Activated naive CD8-positive, alpha-beta T cell treated with anti-CD3 and anti-CD28 coated beads for 36 hours (primary cell): ENCODE measurements around the gene UMOD. TPM values are rescaled to one million over a fixed set of nuclear protein-coding genes. Genes with fewer than 3 reads are reported as not detected.
"Not testable (repeated sequence)": the region's sequence is repeated elsewhere in the genome, so short reads cannot be mapped to it uniquely, and the experiment has no call there.

Experiments
- DNase-seq: peaks from one replicate; pipeline ENCODE4 v3.0.0; 2021
- H3K27ac Mint-ChIP-seq: one replicate; pipeline ENCODE4 v1.8.0; 2022; ENCODE audit warnings: mild to moderate bottlenecking, moderate library complexity, mixed read lengths
- H3K27me3 Mint-ChIP-seq: one replicate; pipeline ENCODE4 v1.8.0; 2022; ENCODE audit warnings: mild to moderate bottlenecking, mixed read lengths
- H3K36me3 Mint-ChIP-seq: one replicate; pipeline ENCODE4 v1.8.0; 2021; ENCODE audit warnings: mild to moderate bottlenecking, mixed read lengths
- H3K4me1 Mint-ChIP-seq: one replicate; pipeline ENCODE4 v1.8.0; 2021; ENCODE audit warnings: mixed read lengths
- H3K4me3 Mint-ChIP-seq: one replicate; pipeline ENCODE4 v1.8.0; 2022; ENCODE audit warnings: mild to moderate bottlenecking, moderate library complexity, mixed read lengths
- H3K9me3 Mint-ChIP-seq: one replicate; pipeline ENCODE4 v1.8.0; 2022; ENCODE audit warnings: mixed read lengths
- total RNA-seq, 2 experiments: library from RNA; stranded (reverse); gene quantifications; one replicate each; pipeline ENCODE4 v1.2.3, GENCODE V29; 2021

UMOD gene
- total RNA-seq, 2 experiments from 2014 or later: not detected

- no peaks in the 10 kb centered on the region for H3K9me3 Mint-ChIP-seq
- H3K27me3 Mint-ChIP-seq: no peaks in the 10 kb centered on the region
- no peaks in the 10 kb centered on the region for H3K36me3 Mint-ChIP-seq
- DNase-seq: no peak
- H3K27ac Mint-ChIP-seq: no peak overlapping the region
- H3K4me1 Mint-ChIP-seq: no peaks in the 10 kb centered on the region
- H3K4me3 Mint-ChIP-seq: no peak overlapping the region
Observed at GRCh38 chr16:20344611-20345010, 7.9 kb downstream of the UMOD start.

DNA sequence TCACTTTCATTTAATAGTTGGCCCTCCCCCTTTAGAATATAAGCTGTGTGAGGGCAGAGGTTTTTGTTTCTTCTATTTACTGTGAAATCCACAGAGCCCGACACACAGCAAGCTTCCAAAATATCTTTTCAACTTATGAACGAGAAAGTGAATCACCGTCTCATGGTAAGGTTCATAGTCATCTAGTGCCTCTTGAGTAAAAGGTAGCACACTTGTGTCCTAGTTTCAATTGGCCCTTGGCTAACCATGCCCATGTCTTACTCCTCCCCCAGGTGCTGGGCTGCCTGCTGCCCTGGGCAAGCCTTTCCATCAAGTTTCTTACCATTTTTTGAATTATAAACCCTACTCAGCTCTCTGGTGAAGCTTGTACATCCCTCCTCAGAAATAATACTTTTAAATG, 12.8 kb downstream of the UMOD start:
- no peak for DNase-seq
- no peak overlapping the region for H3K4me3 Mint-ChIP-seq
- no peak overlapping the region for H3K27ac Mint-ChIP-seq
- no peaks in the 10 kb centered on the region for H3K4me1 Mint-ChIP-seq
- H3K36me3 Mint-ChIP-seq: no peaks in the 10 kb centered on the region
- no peaks in the 10 kb centered on the region for H3K27me3 Mint-ChIP-seq
- no peaks in the 10 kb centered on the region for H3K9me3 Mint-ChIP-seq

DNA sequence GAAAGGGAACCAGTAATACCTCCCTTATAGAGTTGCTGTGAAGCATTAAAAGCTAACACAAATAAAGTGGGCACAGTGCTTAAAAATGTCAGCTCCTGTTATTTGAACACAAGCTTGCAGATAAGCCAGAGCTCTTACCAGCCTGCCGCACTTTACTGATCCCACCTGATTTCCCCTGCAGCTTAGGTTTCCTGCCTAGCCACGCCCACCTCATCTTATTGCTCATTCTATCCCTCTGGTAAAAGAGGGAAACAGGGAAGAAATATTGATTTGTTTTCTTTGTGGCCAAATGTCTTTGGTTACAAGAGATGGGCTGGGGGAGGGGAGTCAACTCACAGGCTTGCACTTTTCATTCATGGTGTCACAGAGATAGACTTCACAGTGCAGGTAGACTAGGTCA, 15.6 kb downstream of the UMOD start:
- no peak overlapping the region for H3K27ac Mint-ChIP-seq
- no peak overlapping the region for H3K4me3 Mint-ChIP-seq
- DNase-seq: no peak
- H3K27me3 Mint-ChIP-seq: no peaks in the 10 kb centered on the region
- H3K36me3 Mint-ChIP-seq: no peaks in the 10 kb centered on the region
- no peaks in the 10 kb centered on the region for H3K9me3 Mint-ChIP-seq
- no peaks in the 10 kb centered on the region for H3K4me1 Mint-ChIP-seq

- H3K9me3 Mint-ChIP-seq: no peaks in the 10 kb centered on the region
- DNase-seq: no peak
- H3K4me3 Mint-ChIP-seq: no peak overlapping the region
- H3K27ac Mint-ChIP-seq: no peak overlapping the region
- H3K36me3 Mint-ChIP-seq: no peaks in the 10 kb centered on the region
- H3K4me1 Mint-ChIP-seq: no peaks in the 10 kb centered on the region
- no peaks in the 10 kb centered on the region for H3K27me3 Mint-ChIP-seq
Observed at GRCh38 chr16:20334396-20334795, 18.1 kb downstream of the UMOD start.

GRCh38 chr16:20333120-20333519, 19.4 kb downstream of the UMOD start:
- no peak for DNase-seq
- H3K4me1 Mint-ChIP-seq: no peaks in the 10 kb centered on the region
- H3K27me3 Mint-ChIP-seq: no peaks in the 10 kb centered on the region
- no peaks in the 10 kb centered on the region for H3K9me3 Mint-ChIP-seq
- no peak overlapping the region for H3K27ac Mint-ChIP-seq
- no peaks in the 10 kb centered on the region for H3K36me3 Mint-ChIP-seq
- H3K4me3 Mint-ChIP-seq: no peak overlapping the region

GRCh38 chr16:20332411-20332810, 20.1 kb downstream of the UMOD start:
- no peak overlapping the region for H3K27ac Mint-ChIP-seq
- H3K27me3 Mint-ChIP-seq: no peaks in the 10 kb centered on the region
- H3K4me3 Mint-ChIP-seq: no peak overlapping the region
- DNase-seq: no peak
- no peaks in the 10 kb centered on the region for H3K4me1 Mint-ChIP-seq
- H3K9me3 Mint-ChIP-seq: no peaks in the 10 kb centered on the region
- no peaks in the 10 kb centered on the region for H3K36me3 Mint-ChIP-seq

GRCh38 chr16:20331635-20332034, 20.9 kb downstream of the UMOD start:
- no peak overlapping the region for H3K4me3 Mint-ChIP-seq
- no peaks in the 10 kb centered on the region for H3K27me3 Mint-ChIP-seq
- H3K27ac Mint-ChIP-seq: no peak overlapping the region
- no peaks in the 10 kb centered on the region for H3K9me3 Mint-ChIP-seq
- DNase-seq: no peak
- no peaks in the 10 kb centered on the region for H3K4me1 Mint-ChIP-seq
- H3K36me3 Mint-ChIP-seq: no peaks in the 10 kb centered on the region

GRCh38 chr16:20329392-20330138, 22.9 kb downstream of the UMOD start:
- Mint-ChIP-seq H3K4me3 (no peak overlapping the region), H3K27ac (no peak overlapping the region), H3K4me1 (no peaks in the 10 kb centered on the region), H3K9me3 (no peaks in the 10 kb centered on the region), H3K36me3 (no peaks in the 10 kb centered on the region), H3K27me3 (no peaks in the 10 kb centered on the region)
- DNase-seq: no peak

- H3K27ac Mint-ChIP-seq: no peak within 1 kb of the TSS
- no peaks in the 10 kb centered on the region for H3K27me3 Mint-ChIP-seq
- no peak within 1 kb of the TSS for H3K4me3 Mint-ChIP-seq
- H3K4me1 Mint-ChIP-seq: no peaks in the 10 kb centered on the region
- no peaks in the 10 kb centered on the region for H3K9me3 Mint-ChIP-seq
- no peak for DNase-seq
- no peaks in the 10 kb centered on the region for H3K36me3 Mint-ChIP-seq
Observed at GRCh38 chr16:20327444-20328041, 25.0 kb downstream of the UMOD start, which contains the start of gene GP2. GP2 (minus strand) TSS chr16:20327513; CDS start chr16:20326431, 1,082 bp downstream.

- DNase-seq: no peak
- H3K36me3 Mint-ChIP-seq: no peaks in the 10 kb centered on the region
- no peaks in the 10 kb centered on the region for H3K4me1 Mint-ChIP-seq
- no peak overlapping the region for H3K27ac Mint-ChIP-seq
- H3K9me3 Mint-ChIP-seq: no peaks in the 10 kb centered on the region
- H3K4me3 Mint-ChIP-seq: no peak overlapping the region
- no peaks in the 10 kb centered on the region for H3K27me3 Mint-ChIP-seq
Observed at GRCh38 chr16:20326321-20326720, 26.2 kb downstream of the UMOD start.

DNA sequence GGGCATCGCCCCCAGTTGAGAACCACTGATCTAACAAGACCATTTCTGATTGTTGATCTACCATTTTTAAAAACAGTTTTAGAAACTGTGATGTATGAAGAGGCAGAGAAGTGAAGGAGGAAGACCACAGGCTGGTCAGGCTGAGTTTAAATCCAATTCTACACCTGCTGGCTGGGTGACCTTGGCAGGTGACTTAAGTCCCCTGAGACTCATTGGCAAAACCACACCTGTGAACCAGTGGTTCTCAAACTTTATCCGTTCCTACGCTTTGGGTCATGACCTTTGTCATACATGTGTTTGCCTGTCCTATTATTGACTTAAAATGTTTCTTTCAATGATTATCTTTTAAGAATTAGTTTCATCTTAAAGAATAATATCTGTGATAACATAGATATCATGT, 27.5 kb downstream of the UMOD start:
- Mint-ChIP-seq H3K9me3 (no peaks in the 10 kb centered on the region), H3K4me1 (no peaks in the 10 kb centered on the region), H3K27ac (no peak overlapping the region), H3K4me3 (no peak overlapping the region), H3K36me3 (no peaks in the 10 kb centered on the region), H3K27me3 (no peaks in the 10 kb centered on the region)
- no peak for DNase-seq

DNA sequence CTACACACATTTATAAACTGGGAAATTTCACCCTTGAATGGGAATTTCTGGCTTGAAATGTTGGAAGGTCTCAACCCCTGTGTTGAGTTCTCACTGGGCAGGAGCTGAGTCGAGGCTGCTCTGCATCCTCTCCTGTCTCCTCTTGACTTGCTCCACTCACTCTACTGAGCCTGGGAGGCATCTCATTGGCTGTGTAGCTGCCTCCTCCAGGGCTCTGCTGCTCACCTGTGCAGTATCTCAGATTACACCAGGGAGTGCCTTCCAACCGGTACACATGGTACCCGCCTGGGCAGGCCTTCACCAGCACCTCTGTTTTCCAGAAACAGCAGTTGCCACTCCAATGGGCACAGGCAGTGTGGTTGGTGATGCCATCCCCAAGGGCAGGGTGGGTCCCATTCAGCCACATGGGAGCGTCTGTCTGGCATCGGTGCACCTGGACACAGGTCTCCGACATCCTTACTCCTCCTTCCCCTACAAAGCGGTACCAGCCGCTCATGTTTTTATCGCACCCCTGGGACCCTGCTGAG, 28.9 kb downstream of the UMOD start:
- no peak overlapping the region for H3K27ac Mint-ChIP-seq
- H3K27me3 Mint-ChIP-seq: no peaks in the 10 kb centered on the region
- H3K36me3 Mint-ChIP-seq: no peaks in the 10 kb centered on the region
- no peak overlapping the region for H3K4me3 Mint-ChIP-seq
- H3K9me3 Mint-ChIP-seq: no peaks in the 10 kb centered on the region
- H3K4me1 Mint-ChIP-seq: no peaks in the 10 kb centered on the region
- DNase-seq: no peak

GRCh38 chr16:20322696-20323095, 29.8 kb downstream of the UMOD start:
- no peaks in the 10 kb centered on the region for H3K36me3 Mint-ChIP-seq

DNA sequence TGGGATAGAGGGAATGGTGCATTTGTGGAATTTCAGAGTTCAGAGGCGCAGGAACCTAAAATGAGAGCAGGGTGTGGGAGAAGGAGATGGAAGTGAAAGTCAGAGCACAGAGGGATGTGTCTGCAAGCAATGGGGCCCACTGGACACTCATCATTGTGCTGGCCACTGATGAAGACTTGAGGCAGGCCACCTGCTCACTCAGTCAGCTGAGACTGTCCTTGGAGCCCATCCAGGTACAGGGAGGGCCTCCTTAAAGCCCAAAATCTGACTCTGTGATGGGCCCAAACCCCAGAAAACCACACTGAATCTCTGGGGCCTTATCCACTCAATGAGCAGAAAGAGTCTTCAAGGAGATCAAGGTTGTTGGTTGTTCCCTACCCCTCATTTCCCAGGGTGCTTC, 30.8 kb downstream of the UMOD start:
- H3K9me3 Mint-ChIP-seq: no peaks in the 10 kb centered on the region

More at GRCh38 chr16:20322696-20323095, 29.8 kb downstream of the UMOD start:
- DNase-seq: no peak
- no peaks in the 10 kb centered on the region for H3K4me1 Mint-ChIP-seq
- no peak overlapping the region for H3K27ac Mint-ChIP-seq
- H3K4me3 Mint-ChIP-seq: no peak overlapping the region
- no peaks in the 10 kb centered on the region for H3K27me3 Mint-ChIP-seq
- H3K9me3 Mint-ChIP-seq: no peaks in the 10 kb centered on the region

GRCh38 chr16:20321051-20321450, 31.5 kb downstream of the UMOD start:
- H3K4me1 Mint-ChIP-seq, H3K36me3 Mint-ChIP-seq: not testable (repeated sequence)

More for the DNA sequence above, 30.8 kb downstream of the UMOD start:
- no peak for DNase-seq
- H3K36me3 Mint-ChIP-seq: no peaks in the 10 kb centered on the region
- no peak overlapping the region for H3K27ac Mint-ChIP-seq
- H3K4me3 Mint-ChIP-seq: no peak overlapping the region
- H3K4me1 Mint-ChIP-seq: no peaks in the 10 kb centered on the region
- H3K27me3 Mint-ChIP-seq: no peaks in the 10 kb centered on the region

DNA sequence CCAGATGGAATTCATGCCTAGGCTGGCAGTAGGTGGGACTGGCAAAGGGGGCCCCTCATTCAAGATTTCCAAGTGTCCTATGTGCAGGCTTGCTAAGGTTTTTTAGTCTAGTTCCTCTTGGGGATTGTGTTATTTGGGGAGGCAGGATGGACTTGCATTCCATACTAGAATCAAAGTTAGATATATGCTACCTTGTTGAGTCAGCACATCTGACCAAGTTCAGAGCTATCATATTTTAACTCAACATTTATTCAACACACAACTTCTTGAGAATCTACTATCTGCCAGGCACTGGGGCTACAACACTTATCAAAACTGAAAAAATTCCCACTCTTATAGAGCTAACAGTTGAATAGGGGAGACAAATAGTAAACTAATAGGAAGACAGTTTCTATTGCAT, 31.9 kb downstream of the UMOD start:
- no peak for DNase-seq
- Mint-ChIP-seq H3K4me1 (no peaks in the 10 kb centered on the region), H3K9me3 (no peaks in the 10 kb centered on the region), H3K4me3 (no peak overlapping the region), H3K27ac (no peak overlapping the region), H3K36me3 (no peaks in the 10 kb centered on the region), H3K27me3 (no peaks in the 10 kb centered on the region)

More at GRCh38 chr16:20321051-20321450, 31.5 kb downstream of the UMOD start:
- DNase-seq, H3K27me3 Mint-ChIP-seq, H3K27ac Mint-ChIP-seq, H3K4me3 Mint-ChIP-seq, H3K9me3 Mint-ChIP-seq: not testable (repeated sequence)
